Endothelial cell of umbilical vein (primary cell): ENCODE results near the gene PLCD3. TPM values are rescaled to one million over a fixed set of nuclear protein-coding genes. Genes with fewer than 3 reads are reported as not detected.

Experiments
- BruUV-seq: library from RNA; stranded (reverse); fragments of 400-500 nt; replicated peaks from 2 replicates; lab custom pipeline; 2021; lab: Mats Ljungman, UMichigan
- CTCF ChIA-PET: fragments of 300-600, 350-600 bp; sonication (Branson Sonifier 250); formaldehyde crosslinking; loops from one replicate; lab custom pipeline; 2021; ENCODE audit warnings: antibody characterized with exemption, inconsistent platforms; lab: Charles Lee
- POLR2A ChIA-PET: fragments of 300-600, 350-600 bp; sonication (Branson Sonifier 250); formaldehyde crosslinking; loops from one replicate; lab custom pipeline; 2021; ENCODE audit warnings: antibody characterized with exemption, inconsistent platforms; lab: Charles Lee
- DNase-seq: peaks from one replicate; pipeline ENCODE4 v3.0.0-alpha.2; 2011; ENCODE audit warnings: low read depth, low spot score
- FAIRE-seq: peaks from 2 replicates; lab custom pipeline; 2011; peaks lifted over from hg19 to GRCh38; lab: Jason Lieb, UNC
- H2AFZ ChIP-seq: 2 replicates; pipeline ENCODE4 v1.6.0; 2012; ENCODE audit warnings: low read depth, low read length, control low read depth, inconsistent platforms
- H3K27ac ChIP-seq: 2 replicates; pipeline ENCODE4 v1.5.1; 2011; ENCODE audit warnings: low read depth, mild to moderate bottlenecking, control low read depth, low read length, moderate library complexity; ENCODE audit not compliant: insufficient read depth
- H3K27me3 ChIP-seq, 2 experiments: 2 replicates each; pipeline versions ENCODE4 v1.6.0 to v1.6.1; 2011; ENCODE audit warnings: low read length in 2 of 2, mixed read lengths in 1 of 2; ENCODE audit not compliant: control insufficient read depth in 2 of 2, insufficient read depth in 2 of 2
- H3K36me3 ChIP-seq, 2 experiments: 2 replicates in 1 of 2; 3 replicates in 1 of 2; pipeline ENCODE4 v1.5.1; 2011; ENCODE audit warnings: low read length in 2 of 2, mild to moderate bottlenecking in 1 of 2, moderate library complexity in 1 of 2; ENCODE audit not compliant: control insufficient read depth in 2 of 2, insufficient read depth in 2 of 2; ENCODE audit errors: extremely low read depth in 1 of 2
- H3K4me1 ChIP-seq: 3 replicates; pipeline ENCODE4 v1.5.1; 2011; ENCODE audit warnings: mild to moderate bottlenecking, low read length; ENCODE audit not compliant: control insufficient read depth, insufficient read depth; ENCODE audit errors: extremely low read depth
- H3K4me2 ChIP-seq: 2 replicates; pipeline ENCODE4 v1.6.1; 2011; ENCODE audit warnings: low read length, control low read depth, mixed read lengths; ENCODE audit not compliant: insufficient read depth
- H3K4me3 ChIP-seq, 3 experiments: fragments of 200-600 bp in 1 of 3; sonication (generic), shearing (Covaris generic) in 1 of 3; replicated peaks in 1 of 3; 2 replicates each; pipeline ENCODE4 v1.5.1; 2011 to 2016; ENCODE audit warnings: control low read depth in 3 of 3, low read length in 3 of 3, mild to moderate bottlenecking in 2 of 3, inconsistent platforms in 1 of 3, low read depth in 1 of 3, moderate library complexity in 1 of 3; ENCODE audit not compliant: insufficient read depth in 1 of 3
- H3K79me2 ChIP-seq: 2 replicates; pipeline ENCODE4 v1.6.0; 2012; ENCODE audit warnings: low read length, inconsistent platforms; ENCODE audit not compliant: control insufficient read depth, insufficient read depth
- H3K9ac ChIP-seq: replicated peaks from 2 replicates; pipeline ENCODE3; 2011; ENCODE audit warnings: low read length, control low read depth; ENCODE audit not compliant: insufficient read depth; ENCODE audit errors: extremely low read depth
- H3K9me1 ChIP-seq: replicated peaks from 3 replicates; pipeline ENCODE4 v1.6.0; 2011; ENCODE audit warnings: mild to moderate bottlenecking, low read length; ENCODE audit not compliant: control insufficient read depth, insufficient read depth; ENCODE audit errors: extremely low read depth
- H3K9me3 ChIP-seq: replicated peaks from 2 replicates; pipeline ENCODE4 v1.5.1; 2012; ENCODE audit warnings: low read length, inconsistent platforms; ENCODE audit not compliant: control insufficient read depth, insufficient read depth
- H4K20me1 ChIP-seq: replicated peaks from 2 replicates; pipeline ENCODE3; 2011; ENCODE audit warnings: mild to moderate bottlenecking, low read length; ENCODE audit not compliant: control insufficient read depth, insufficient read depth; ENCODE audit errors: extremely low read depth
- EZH2 ChIP-seq: IDR thresholded peaks from 2 replicates; pipeline ENCODE4 v1.6.1; 2012; ENCODE audit warnings: borderline replicate concordance, low read depth, mild to moderate bottlenecking, moderate library complexity, low read length, inconsistent platforms; ENCODE audit not compliant: severe bottlenecking
- FOS ChIP-seq: IDR thresholded peaks from 2 replicates; pipeline ENCODE4 v1.6.1; 2011; ENCODE audit warnings: mild to moderate bottlenecking, low read length, moderate library complexity, borderline replicate concordance; ENCODE audit not compliant: insufficient read depth
- GATA2 ChIP-seq: IDR thresholded peaks from 2 replicates; pipeline ENCODE4 v1.7.0; 2011; ENCODE audit warnings: low read depth, mild to moderate bottlenecking, moderate library complexity, mixed read lengths, low read length; ENCODE audit not compliant: insufficient read length, insufficient read depth
- JUN ChIP-seq: IDR thresholded peaks from 2 replicates; pipeline ENCODE4 v1.6.1; 2011; ENCODE audit warnings: borderline replicate concordance, low read depth; ENCODE audit not compliant: insufficient read length, insufficient read depth
- MAX ChIP-seq: IDR thresholded peaks from 2 replicates; pipeline ENCODE4 v1.6.1; 2011; ENCODE audit not compliant: insufficient read depth, insufficient read length
- MYC ChIP-seq: IDR thresholded peaks from one replicate; pipeline ENCODE4 v1.6.1; 2011; ENCODE audit warnings: mild to moderate bottlenecking, low read depth, low read length
- POLR2A ChIP-seq: IDR thresholded peaks from 2 replicates; pipeline ENCODE4 v1.6.1; 2012; ENCODE audit warnings: low read depth, mild to moderate bottlenecking, control low read depth, low read length
- POLR2AphosphoS5 ChIP-seq: IDR thresholded peaks from 2 replicates; pipeline ENCODE4 v1.6.1; 2012; ENCODE audit warnings: low read depth, mild to moderate bottlenecking, control low read depth, low read length, moderate library complexity; ENCODE audit not compliant: insufficient read depth
- dilution Hi-C: fragments of 300-500 bp; cut with MboI; formaldehyde crosslinking; loops from one replicate; pipeline ENCODE4 v1.15.0; 2019; ENCODE audit warnings: low sequenced_read_pairs; ENCODE audit not compliant: extremely low pct_ligation_motif_present
- intact Hi-C: fragments of 100-400 bp; cut with micrococcal nuclease; formaldehyde crosslinking; loops from one replicate; pipeline ENCODE4 v1.10.0; 2022
- polyA plus RNA-seq, 4 experiments: library from polyadenylated mRNA; depleted of rRNA in 3 of 4; stranded (reverse) in 3 of 4; unstranded in 1 of 4; fragments of >200 nt; gene quantifications; 2 replicates each; pipeline versions ENCODE4 v1.2.1 to v1.2.3, GENCODE V29; 2011 to 2012; ENCODE audit warnings: missing spikeins in 1 of 4
- total RNA-seq: library from RNA; stranded (reverse); gene quantifications from 2 replicates; pipeline ENCODE4 v1.2.3, GENCODE V29; 2021
- TF ChIP-seq, protein P1 (sequence below), 2 donors: IDR thresholded peaks; 1 replicate in 1 of 2; 2 replicates in 1 of 2; pipeline ENCODE4 v1.5.1; 2011; ENCODE audit warnings: low read length in 2 of 2, mild to moderate bottlenecking in 2 of 2, moderate library complexity in 2 of 2, control low read depth in 1 of 2, inconsistent platforms in 1 of 2, low read depth in 1 of 2; ENCODE audit not compliant: insufficient read depth in 1 of 2; ENCODE audit errors: extremely low read depth in 1 of 2

Gene PLCD3
- total and polyA plus RNA-seq, 2 donors (not counting 3 experiments of a cell fraction or from before 2014, with no cell fraction given) = 30.4 to 43.1 TPM

- Histone ChIP-seq H3K9me3 (no peaks in the 10 kb centered on the region), H3K9me1 (no peaks in the 10 kb centered on the region), H2AFZ (no peak overlapping the region), H4K20me1 (no peaks in the 10 kb centered on the region), H3K27ac (no peak overlapping the region), H3K4me3 (no peak overlapping the region), H3K79me2 (peaks cover 2% of the 10 kb centered on the region), H3K27me3 (no peaks in the 10 kb centered on the region), H3K4me1 (peaks cover 29% of the 10 kb centered on the region), H3K4me2 (no peak overlapping the region), H3K9ac (no peak overlapping the region), H3K36me3 (no peaks in the 10 kb centered on the region)
- BruUV-seq = no TSS peak
- dilution Hi-C loops = no loop called here
- DNase-seq (no peak), FAIRE-seq (no peak)
- TF ChIP-seq MYC = no peak
- no peak for TF ChIP-seq POLR2AphosphoS5
- no peak for TF ChIP-seq FOS
- TF ChIP-seq MAX = no peak
- TF ChIP-seq, protein P1, sequence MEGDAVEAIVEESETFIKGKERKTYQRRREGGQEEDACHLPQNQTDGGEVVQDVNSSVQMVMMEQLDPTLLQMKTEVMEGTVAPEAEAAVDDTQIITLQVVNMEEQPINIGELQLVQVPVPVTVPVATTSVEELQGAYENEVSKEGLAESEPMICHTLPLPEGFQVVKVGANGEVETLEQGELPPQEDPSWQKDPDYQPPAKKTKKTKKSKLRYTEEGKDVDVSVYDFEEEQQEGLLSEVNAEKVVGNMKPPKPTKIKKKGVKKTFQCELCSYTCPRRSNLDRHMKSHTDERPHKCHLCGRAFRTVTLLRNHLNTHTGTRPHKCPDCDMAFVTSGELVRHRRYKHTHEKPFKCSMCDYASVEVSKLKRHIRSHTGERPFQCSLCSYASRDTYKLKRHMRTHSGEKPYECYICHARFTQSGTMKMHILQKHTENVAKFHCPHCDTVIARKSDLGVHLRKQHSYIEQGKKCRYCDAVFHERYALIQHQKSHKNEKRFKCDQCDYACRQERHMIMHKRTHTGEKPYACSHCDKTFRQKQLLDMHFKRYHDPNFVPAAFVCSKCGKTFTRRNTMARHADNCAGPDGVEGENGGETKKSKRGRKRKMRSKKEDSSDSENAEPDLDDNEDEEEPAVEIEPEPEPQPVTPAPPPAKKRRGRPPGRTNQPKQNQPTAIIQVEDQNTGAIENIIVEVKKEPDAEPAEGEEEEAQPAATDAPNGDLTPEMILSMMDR (IDR thresholded peaks at IDR 0.05; ENCODE audit: extremely low read depth in 1 of 2, insufficient read depth in 1 of 2, low read depth in 1 of 2, low read length in 2 of 2) = no peak
- no peak for TF ChIP-seq POLR2A
- no peak for TF ChIP-seq GATA2
- no peak for TF ChIP-seq JUN
- no peak for TF ChIP-seq EZH2
- intact Hi-C loops = no loop called here
- ChIA-PET CTCF (interaction anchor here (1.9 to 7.2 kb wide), 2 partner anchors 21 to 209 kb away, joined by 10 to 61 read pairs; no protein-coding TSS in a partner anchor), POLR2A (interaction anchor here (1.6 kb wide), 1 partner anchor 19 kb away, joined by 4 read pairs; the partner anchor contains the start of gene HEXIM1)
These were observed 2.8 kb downstream of the PLCD3 start for GRCh38 chr17:45129426-45129939.
